ENCODE data around the gene PACRG. TPM values are rescaled to one million over a fixed set of nuclear protein-coding genes. Genes with fewer than 3 reads are reported as not detected.

The PACRG gene
- total and polyA plus RNA-seq, 4 donors = 0.47 to 3.8 (median 2.4) TPM

DNA sequence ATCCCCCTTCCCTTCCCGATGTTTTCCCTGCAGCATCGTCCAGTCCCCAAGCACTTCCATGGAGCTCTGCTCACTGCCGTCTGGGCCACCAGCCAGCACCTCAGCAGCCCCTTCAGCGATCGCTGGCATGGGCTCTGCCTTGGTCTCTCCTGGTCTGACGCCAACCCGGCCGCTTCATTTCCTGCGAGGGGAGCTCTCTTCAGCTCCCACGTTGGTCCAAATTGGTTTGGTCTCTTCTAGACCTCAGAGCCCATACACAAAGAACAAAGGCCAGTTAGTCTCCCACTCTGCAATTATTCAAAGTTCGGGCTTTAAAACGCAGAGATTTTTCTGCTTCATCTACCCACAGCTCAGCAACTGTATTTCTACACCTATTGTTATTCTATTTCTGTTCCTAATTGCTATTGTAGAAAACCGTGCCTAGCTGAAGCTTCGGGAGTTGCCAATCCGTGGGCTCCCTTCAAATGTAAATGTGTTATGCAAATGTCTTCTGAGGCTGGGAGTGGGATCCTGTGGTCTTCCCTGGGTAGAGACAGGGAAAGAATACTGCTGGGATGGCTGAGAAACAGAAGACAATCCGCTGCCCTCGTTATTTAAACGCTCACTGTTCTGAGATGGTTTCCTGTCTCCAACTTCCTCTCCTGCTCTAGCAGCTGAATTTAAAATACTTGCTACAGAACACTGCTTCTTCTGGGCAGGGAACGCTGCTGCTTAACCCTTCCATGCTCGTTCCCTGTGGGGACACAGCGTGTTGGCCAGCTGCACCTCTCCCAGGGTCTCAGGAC is 532.5 kb downstream of the PACRG start:
- H3K9ac ChIP-seq (ENCODE audit: low read depth in 1 of 2, low read length in 2 of 2) = no peak overlapping the region

DNA sequence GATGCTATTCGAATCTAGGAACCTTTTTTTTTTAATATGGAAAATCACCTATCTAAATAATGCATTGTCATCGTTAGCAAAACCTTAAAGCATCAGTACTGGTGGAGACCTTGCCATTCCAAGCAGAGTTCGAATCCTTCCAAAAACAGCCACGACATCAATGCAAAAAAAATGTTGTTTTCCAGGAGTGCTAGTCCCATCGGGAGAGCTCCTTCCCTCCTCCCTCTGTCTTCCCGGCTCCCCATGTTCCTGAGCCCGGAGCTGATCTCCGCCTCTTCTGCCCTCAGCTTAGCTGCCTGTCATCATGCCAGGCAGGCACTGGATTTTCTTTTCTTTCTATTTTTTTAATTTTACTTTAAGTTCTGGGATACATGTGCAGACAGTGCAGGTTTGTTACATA is 533.1 kb downstream of the PACRG start:
- WGBS = 65% methylated on average over 8 of the region's 8 CpGs
- Histone ChIP-seq H3K9me3 (ENCODE audit: control insufficient read depth in 4 of 4, low read length in 3 of 4) (no peaks in the 10 kb centered on the region), H3K27ac (ENCODE audit: low read depth in 1 of 2, low read length in 2 of 2) (no peak overlapping the region), H3K27me3 (ENCODE audit: control insufficient read depth in 4 of 4, insufficient read depth in 4 of 4, low read length in 3 of 4) (no peaks in the 10 kb centered on the region), H3K9ac (ENCODE audit: low read depth in 1 of 2, low read length in 2 of 2) (no peak overlapping the region), H3K36me3 (ENCODE audit: control insufficient read depth in 4 of 4, insufficient read depth in 3 of 4, low read depth in 1 of 4, low read length in 3 of 4) (no peaks in the 10 kb centered on the region), H3K4me1 (ENCODE audit: control insufficient read depth in 4 of 4, insufficient read depth in 4 of 4, low read length in 3 of 4) (peaks cover 0 to 15% (median 8%) of the 10 kb centered on the region in 4 donors), H3K4me3 (ENCODE audit: low read depth in 1 of 3, low read length in 3 of 3) (no peak overlapping the region)
- TF ChIP-seq HNF4A (conservative IDR thresholded peaks at IDR 0.05) (no peak), RAD21 (IDR thresholded peaks at IDR 0.05) (no peak), FOXA1 (IDR thresholded peaks at IDR 0.05) (no peak)
- TF ChIP-seq, protein P1, sequence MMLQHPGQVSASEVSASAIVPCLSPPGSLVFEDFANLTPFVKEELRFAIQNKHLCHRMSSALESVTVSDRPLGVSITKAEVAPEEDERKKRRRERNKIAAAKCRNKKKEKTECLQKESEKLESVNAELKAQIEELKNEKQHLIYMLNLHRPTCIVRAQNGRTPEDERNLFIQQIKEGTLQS (IDR thresholded peaks at IDR 0.05) = no peak
- DNase-seq (ENCODE audit: low spot score) = no peak

More for the DNA sequence above, 532.5 kb downstream of the PACRG start:
- Histone ChIP-seq H3K4me3 (ENCODE audit: low read depth in 1 of 3, low read length in 3 of 3) (no peak overlapping the region), H3K36me3 (ENCODE audit: control insufficient read depth in 4 of 4, insufficient read depth in 3 of 4, low read depth in 1 of 4, low read length in 3 of 4) (no peaks in the 10 kb centered on the region), H3K9me3 (ENCODE audit: control insufficient read depth in 4 of 4, low read length in 3 of 4) (no peaks in the 10 kb centered on the region), H3K27me3 (ENCODE audit: control insufficient read depth in 4 of 4, insufficient read depth in 4 of 4, low read length in 3 of 4) (no peaks in the 10 kb centered on the region), H3K4me1 (ENCODE audit: control insufficient read depth in 4 of 4, insufficient read depth in 4 of 4, low read length in 3 of 4) (peaks cover 0 to 15% (median 8%) of the 10 kb centered on the region in 4 donors), H3K27ac (ENCODE audit: low read depth in 1 of 2, low read length in 2 of 2) (no peak overlapping the region)
- DNase-seq (ENCODE audit: low spot score) = no peak
- 52% methylated on average over 21 of the region's 21 CpGs for WGBS
- TF ChIP-seq GABPA (IDR thresholded peaks at IDR 0.05 in 1 of 2, conservative IDR thresholded peaks at IDR 0.05 in 1 of 2) = no peak

DNA sequence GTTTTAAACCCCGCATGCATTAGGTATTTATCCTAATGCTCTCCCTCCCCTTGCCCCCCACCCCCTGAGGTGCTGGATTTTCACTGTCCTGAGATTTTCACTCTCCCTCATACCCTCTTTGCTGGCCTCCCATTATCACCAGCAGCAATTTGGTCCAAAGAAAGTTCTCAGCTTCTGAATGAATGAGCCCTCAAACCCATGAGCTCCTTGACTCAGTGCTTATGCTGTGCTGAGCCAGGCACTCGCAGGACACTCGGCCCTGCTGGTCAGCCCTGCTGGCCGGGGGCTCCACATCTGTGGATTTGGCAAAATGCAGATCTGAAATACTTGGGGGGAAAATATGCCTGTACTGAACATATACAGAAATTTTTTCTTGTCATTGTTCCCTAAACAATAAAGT is 533.6 kb downstream of the PACRG start:
- WGBS = 93% methylated on average over 4 of the region's 4 CpGs
- peaks cover 0 to 15% (median 8%) of the 10 kb centered on the region in 4 donors for H3K4me1 ChIP-seq (ENCODE audit: control insufficient read depth in 4 of 4, insufficient read depth in 4 of 4, low read length in 3 of 4)
- DNase-seq (ENCODE audit: low spot score) = no peak
- H3K27me3 ChIP-seq (ENCODE audit: control insufficient read depth in 4 of 4, insufficient read depth in 4 of 4, low read length in 3 of 4) = no peaks in the 10 kb centered on the region
- no peaks in the 10 kb centered on the region for H3K36me3 ChIP-seq (ENCODE audit: control insufficient read depth in 4 of 4, insufficient read depth in 3 of 4, low read depth in 1 of 4, low read length in 3 of 4)
- no peak overlapping the region for H3K9ac ChIP-seq (ENCODE audit: low read depth in 1 of 2, low read length in 2 of 2)
- H3K27ac ChIP-seq (ENCODE audit: low read depth in 1 of 2, low read length in 2 of 2) = no peak overlapping the region
- H3K4me3 ChIP-seq (ENCODE audit: low read depth in 1 of 3, low read length in 3 of 3) = no peak overlapping the region
- H3K9me3 ChIP-seq (ENCODE audit: control insufficient read depth in 4 of 4, low read length in 3 of 4) = no peaks in the 10 kb centered on the region
- TF ChIP-seq HNF4A (conservative IDR thresholded peaks at IDR 0.05) (no peak), HNF4G (IDR thresholded peaks at IDR 0.05) (no peak)
- TF ChIP-seq, protein P2, sequence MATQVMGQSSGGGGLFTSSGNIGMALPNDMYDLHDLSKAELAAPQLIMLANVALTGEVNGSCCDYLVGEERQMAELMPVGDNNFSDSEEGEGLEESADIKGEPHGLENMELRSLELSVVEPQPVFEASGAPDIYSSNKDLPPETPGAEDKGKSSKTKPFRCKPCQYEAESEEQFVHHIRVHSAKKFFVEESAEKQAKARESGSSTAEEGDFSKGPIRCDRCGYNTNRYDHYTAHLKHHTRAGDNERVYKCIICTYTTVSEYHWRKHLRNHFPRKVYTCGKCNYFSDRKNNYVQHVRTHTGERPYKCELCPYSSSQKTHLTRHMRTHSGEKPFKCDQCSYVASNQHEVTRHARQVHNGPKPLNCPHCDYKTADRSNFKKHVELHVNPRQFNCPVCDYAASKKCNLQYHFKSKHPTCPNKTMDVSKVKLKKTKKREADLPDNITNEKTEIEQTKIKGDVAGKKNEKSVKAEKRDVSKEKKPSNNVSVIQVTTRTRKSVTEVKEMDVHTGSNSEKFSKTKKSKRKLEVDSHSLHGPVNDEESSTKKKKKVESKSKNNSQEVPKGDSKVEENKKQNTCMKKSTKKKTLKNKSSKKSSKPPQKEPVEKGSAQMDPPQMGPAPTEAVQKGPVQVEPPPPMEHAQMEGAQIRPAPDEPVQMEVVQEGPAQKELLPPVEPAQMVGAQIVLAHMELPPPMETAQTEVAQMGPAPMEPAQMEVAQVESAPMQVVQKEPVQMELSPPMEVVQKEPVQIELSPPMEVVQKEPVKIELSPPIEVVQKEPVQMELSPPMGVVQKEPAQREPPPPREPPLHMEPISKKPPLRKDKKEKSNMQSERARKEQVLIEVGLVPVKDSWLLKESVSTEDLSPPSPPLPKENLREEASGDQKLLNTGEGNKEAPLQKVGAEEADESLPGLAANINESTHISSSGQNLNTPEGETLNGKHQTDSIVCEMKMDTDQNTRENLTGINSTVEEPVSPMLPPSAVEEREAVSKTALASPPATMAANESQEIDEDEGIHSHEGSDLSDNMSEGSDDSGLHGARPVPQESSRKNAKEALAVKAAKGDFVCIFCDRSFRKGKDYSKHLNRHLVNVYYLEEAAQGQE (IDR thresholded peaks at IDR 0.05) = no peak

DNA sequence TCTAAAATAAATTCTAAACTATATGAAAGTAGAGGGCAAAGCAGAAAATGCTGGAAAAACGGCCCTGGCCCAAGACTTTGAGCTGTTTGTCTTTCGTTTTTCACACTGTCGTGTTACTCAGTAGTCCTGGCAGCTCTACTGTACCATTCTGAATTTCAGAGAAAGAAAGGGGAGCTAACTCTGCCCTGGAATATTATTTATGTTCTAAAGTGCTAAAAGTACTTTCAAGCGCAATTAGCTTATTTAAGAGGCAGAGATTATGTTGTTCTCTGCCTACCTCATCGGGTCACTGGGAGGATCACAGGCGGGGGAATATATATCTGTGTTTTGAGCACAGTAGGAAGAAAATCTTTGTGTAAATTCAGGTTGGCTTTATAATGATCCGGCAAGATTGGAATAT is 534.3 kb downstream of the PACRG start:
- H3K27ac ChIP-seq (ENCODE audit: low read depth in 1 of 2, low read length in 2 of 2) = no peak overlapping the region
- H3K27me3 ChIP-seq (ENCODE audit: control insufficient read depth in 4 of 4, insufficient read depth in 4 of 4, low read length in 3 of 4) = no peaks in the 10 kb centered on the region
- H3K4me1 ChIP-seq (ENCODE audit: control insufficient read depth in 4 of 4, insufficient read depth in 4 of 4, low read length in 3 of 4) = peaks cover 0 to 15% (median 8%) of the 10 kb centered on the region in 4 donors
- 83% methylated on average over 7 of the region's 7 CpGs for WGBS
- H3K9ac ChIP-seq (ENCODE audit: low read depth in 1 of 2, low read length in 2 of 2) = no peak overlapping the region
- no peaks in the 10 kb centered on the region for H3K36me3 ChIP-seq (ENCODE audit: control insufficient read depth in 4 of 4, insufficient read depth in 3 of 4, low read depth in 1 of 4, low read length in 3 of 4)
- no peak overlapping the region for H3K4me3 ChIP-seq (ENCODE audit: low read depth in 1 of 3, low read length in 3 of 3)
- no peak for DNase-seq (ENCODE audit: low spot score)
- H3K9me3 ChIP-seq (ENCODE audit: control insufficient read depth in 4 of 4, low read length in 3 of 4) = no peaks in the 10 kb centered on the region
- no peak for TF ChIP-seq EGR1 (IDR thresholded peaks at IDR 0.05; ENCODE audit: low read depth in 2 of 2)
- TF ChIP-seq, protein P3, sequence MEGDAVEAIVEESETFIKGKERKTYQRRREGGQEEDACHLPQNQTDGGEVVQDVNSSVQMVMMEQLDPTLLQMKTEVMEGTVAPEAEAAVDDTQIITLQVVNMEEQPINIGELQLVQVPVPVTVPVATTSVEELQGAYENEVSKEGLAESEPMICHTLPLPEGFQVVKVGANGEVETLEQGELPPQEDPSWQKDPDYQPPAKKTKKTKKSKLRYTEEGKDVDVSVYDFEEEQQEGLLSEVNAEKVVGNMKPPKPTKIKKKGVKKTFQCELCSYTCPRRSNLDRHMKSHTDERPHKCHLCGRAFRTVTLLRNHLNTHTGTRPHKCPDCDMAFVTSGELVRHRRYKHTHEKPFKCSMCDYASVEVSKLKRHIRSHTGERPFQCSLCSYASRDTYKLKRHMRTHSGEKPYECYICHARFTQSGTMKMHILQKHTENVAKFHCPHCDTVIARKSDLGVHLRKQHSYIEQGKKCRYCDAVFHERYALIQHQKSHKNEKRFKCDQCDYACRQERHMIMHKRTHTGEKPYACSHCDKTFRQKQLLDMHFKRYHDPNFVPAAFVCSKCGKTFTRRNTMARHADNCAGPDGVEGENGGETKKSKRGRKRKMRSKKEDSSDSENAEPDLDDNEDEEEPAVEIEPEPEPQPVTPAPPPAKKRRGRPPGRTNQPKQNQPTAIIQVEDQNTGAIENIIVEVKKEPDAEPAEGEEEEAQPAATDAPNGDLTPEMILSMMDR (IDR thresholded peaks at IDR 0.05; ENCODE audit: low read depth, low read length, missing input control) = no peak
- TF ChIP-seq, protein P2 (IDR thresholded peaks at IDR 0.05) = no peak
- TF ChIP-seq TAF1 (conservative IDR thresholded peaks at IDR 0.05) = no peak
- TF ChIP-seq RAD21 (IDR thresholded peaks at IDR 0.05) = no peak
